Panc1 (cell line): ENCODE data around the gene TFB1M. TPM values are rescaled to one million over a fixed set of nuclear protein-coding genes. Genes with fewer than 3 reads are reported as not detected.
A peak's percentile ranks its signal among the peaks of the same experiment; 100 is the strongest.

Source experiments
- ATAC-seq: fragments of 200-7000 bp; cut with Tn5 transposase; 2 replicates; pipeline ENCODE4 v1.9.1; 2020; ENCODE audit warnings: mild to moderate bottlenecking, moderate library complexity
- BruUV-seq: library from RNA; stranded (reverse); fragments of 400-500 nt; replicated peaks from 2 replicates; lab custom pipeline; 2021; lab: Mats Ljungman, UMichigan
- CTCF ChIA-PET: fragments of 300-600 bp; sonication (Branson Sonifier 250); formaldehyde crosslinking; loops from one replicate; lab custom pipeline; 2022; ENCODE audit warnings: antibody characterized with exemption; lab: Charles Lee
- POLR2A ChIA-PET: fragments of 300-600 bp; sonication (Branson Sonifier 250); formaldehyde crosslinking; loops from one replicate; lab custom pipeline; 2022; ENCODE audit warnings: antibody characterized with exemption; lab: Charles Lee
- DNase-seq: peaks from one replicate; pipeline ENCODE4 v3.0.0-alpha.2; 2010; ENCODE audit warnings: low read depth, low spot score
- H3K27ac ChIP-seq: 2 replicates; pipeline ENCODE4 v1.5.1; 2011; ENCODE audit warnings: mild to moderate bottlenecking, low read length, inconsistent platforms
- H3K27me3 ChIP-seq: fragments of 200-500 bp; sonication (Bioruptor generic); 2 replicates; pipeline ENCODE4 v1.6.0; 2014; ENCODE audit warnings: low read length, inconsistent platforms; ENCODE audit not compliant: control insufficient read depth, insufficient read depth
- H3K36me3 ChIP-seq: fragments of 200-500 bp; sonication (Bioruptor generic); 2 replicates; pipeline ENCODE4 v1.5.1; 2014; ENCODE audit warnings: inconsistent platforms, mild to moderate bottlenecking, low read length, moderate library complexity; ENCODE audit not compliant: control insufficient read depth, insufficient read depth
- H3K4me1 ChIP-seq: 2 replicates; pipeline ENCODE4 v1.5.1; 2011; ENCODE audit warnings: inconsistent platforms, mild to moderate bottlenecking, low read length, moderate library complexity; ENCODE audit not compliant: control insufficient read depth, insufficient read depth
- H3K4me3 ChIP-seq, 2 experiments: 2 replicates each; pipeline ENCODE4 v1.5.1; 2011 to 2012; ENCODE audit warnings: low read depth in 2 of 2, low read length in 2 of 2, mild to moderate bottlenecking in 2 of 2, inconsistent platforms in 1 of 2, moderate library complexity in 1 of 2
- H3K9me3 ChIP-seq: fragments of 200-500 bp; sonication (Bioruptor generic); 2 replicates; pipeline ENCODE4 v1.5.1; 2014; ENCODE audit warnings: low read depth, mild to moderate bottlenecking, inconsistent platforms, low read length, moderate library complexity; ENCODE audit not compliant: control insufficient read depth, insufficient read depth
- POLR2AphosphoS5 ChIP-seq: IDR thresholded peaks from 2 replicates; pipeline ENCODE4 v1.6.1; 2012; ENCODE audit warnings: mild to moderate bottlenecking, low read depth, low read length, moderate library complexity
- SIN3A ChIP-seq: IDR thresholded peaks from 2 replicates; pipeline ENCODE4 v1.6.1; 2012; ENCODE audit warnings: low read depth, mild to moderate bottlenecking, low read length, moderate library complexity, borderline replicate concordance; ENCODE audit not compliant: insufficient read depth
- TCF7L2 ChIP-seq: IDR thresholded peaks from 2 replicates; pipeline ENCODE4 v1.6.1; 2011; ENCODE audit warnings: mild to moderate bottlenecking, low read depth, low read length, inconsistent platforms
- in situ Hi-C: cut with HindIII; loops from 2 replicates; pipeline ENCODE4 v1.10.0; 2016; ENCODE audit warnings: low sequenced_read_pairs, low pct_unique_long_range_greater_than_20kb
- intact Hi-C: fragments of 100-400 bp; cut with micrococcal nuclease; formaldehyde crosslinking; loops from one replicate; pipeline ENCODE4 v1.10.0; 2022; ENCODE audit not compliant: unreplicated experiment
- total RNA-seq: library from RNA; stranded (reverse); gene quantifications from one replicate; pipeline ENCODE4 v1.2.1, GENCODE V29; 2021; ENCODE audit not compliant: unreplicated experiment
- TF ChIP-seq, protein P1 (sequence below): fragments of 450-650 bp; IDR thresholded peaks from 2 replicates; pipeline ENCODE4 v1.5.1; 2017; ENCODE audit warnings: mild to moderate bottlenecking
- TF ChIP-seq, protein P2 (sequence below), 2 experiments: IDR thresholded peaks; 2 replicates each; pipeline ENCODE4 v1.6.1; 2011 to 2012; ENCODE audit warnings: low read depth in 2 of 2, control low read depth in 1 of 2, low read length in 1 of 2, mild to moderate bottlenecking in 1 of 2, moderate library complexity in 1 of 2; ENCODE audit not compliant: insufficient read depth in 1 of 2

The TFB1M gene
- total RNA-seq, 1 experiment from 2014 or later, result 32.0 TPM

DNA sequence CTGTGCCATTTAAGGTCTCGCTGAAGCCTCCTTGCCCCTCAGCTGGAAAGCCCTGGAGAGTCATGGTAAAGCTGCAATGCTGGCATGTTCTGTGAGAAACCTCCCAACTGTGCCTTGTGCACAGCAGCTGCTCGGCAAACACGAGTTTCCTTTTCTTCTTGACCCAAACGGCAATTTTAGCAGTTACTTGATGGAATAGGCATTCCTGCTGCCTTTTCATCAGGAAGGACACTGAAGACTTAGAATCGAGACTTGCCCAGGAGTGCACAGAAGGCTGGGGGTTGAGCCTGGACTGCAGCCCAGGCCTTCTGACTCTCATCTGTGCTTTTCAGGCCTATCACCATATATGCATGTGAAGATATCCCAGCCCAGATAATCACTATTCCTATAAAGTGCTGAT, 79.2 kb downstream of the TFB1M start:
- H3K27me3 ChIP-seq, result no peaks in the 10 kb centered on the region
- DNase-seq (no peak), ATAC-seq (no peak)
- ChIA-PET POLR2A (no interaction called here), CTCF (no interaction called here)
- H3K27ac ChIP-seq, result peak overlapping the region; percentile 51; the same call in 1 of the 2 replicates
- intact Hi-C loops, result no loop called here
- no peaks in the 10 kb centered on the region for H3K36me3 ChIP-seq
- H3K9me3 ChIP-seq, result no peaks in the 10 kb centered on the region
- no peak overlapping the region for H3K4me3 ChIP-seq
- H3K4me1 ChIP-seq, result no peaks in the 10 kb centered on the region
- TF ChIP-seq TCF7L2 (no peak), SIN3A (no peak), POLR2AphosphoS5 (no peak)
- TF ChIP-seq, protein P1, sequence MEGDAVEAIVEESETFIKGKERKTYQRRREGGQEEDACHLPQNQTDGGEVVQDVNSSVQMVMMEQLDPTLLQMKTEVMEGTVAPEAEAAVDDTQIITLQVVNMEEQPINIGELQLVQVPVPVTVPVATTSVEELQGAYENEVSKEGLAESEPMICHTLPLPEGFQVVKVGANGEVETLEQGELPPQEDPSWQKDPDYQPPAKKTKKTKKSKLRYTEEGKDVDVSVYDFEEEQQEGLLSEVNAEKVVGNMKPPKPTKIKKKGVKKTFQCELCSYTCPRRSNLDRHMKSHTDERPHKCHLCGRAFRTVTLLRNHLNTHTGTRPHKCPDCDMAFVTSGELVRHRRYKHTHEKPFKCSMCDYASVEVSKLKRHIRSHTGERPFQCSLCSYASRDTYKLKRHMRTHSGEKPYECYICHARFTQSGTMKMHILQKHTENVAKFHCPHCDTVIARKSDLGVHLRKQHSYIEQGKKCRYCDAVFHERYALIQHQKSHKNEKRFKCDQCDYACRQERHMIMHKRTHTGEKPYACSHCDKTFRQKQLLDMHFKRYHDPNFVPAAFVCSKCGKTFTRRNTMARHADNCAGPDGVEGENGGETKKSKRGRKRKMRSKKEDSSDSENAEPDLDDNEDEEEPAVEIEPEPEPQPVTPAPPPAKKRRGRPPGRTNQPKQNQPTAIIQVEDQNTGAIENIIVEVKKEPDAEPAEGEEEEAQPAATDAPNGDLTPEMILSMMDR, result no peak
- TF ChIP-seq, protein P2, sequence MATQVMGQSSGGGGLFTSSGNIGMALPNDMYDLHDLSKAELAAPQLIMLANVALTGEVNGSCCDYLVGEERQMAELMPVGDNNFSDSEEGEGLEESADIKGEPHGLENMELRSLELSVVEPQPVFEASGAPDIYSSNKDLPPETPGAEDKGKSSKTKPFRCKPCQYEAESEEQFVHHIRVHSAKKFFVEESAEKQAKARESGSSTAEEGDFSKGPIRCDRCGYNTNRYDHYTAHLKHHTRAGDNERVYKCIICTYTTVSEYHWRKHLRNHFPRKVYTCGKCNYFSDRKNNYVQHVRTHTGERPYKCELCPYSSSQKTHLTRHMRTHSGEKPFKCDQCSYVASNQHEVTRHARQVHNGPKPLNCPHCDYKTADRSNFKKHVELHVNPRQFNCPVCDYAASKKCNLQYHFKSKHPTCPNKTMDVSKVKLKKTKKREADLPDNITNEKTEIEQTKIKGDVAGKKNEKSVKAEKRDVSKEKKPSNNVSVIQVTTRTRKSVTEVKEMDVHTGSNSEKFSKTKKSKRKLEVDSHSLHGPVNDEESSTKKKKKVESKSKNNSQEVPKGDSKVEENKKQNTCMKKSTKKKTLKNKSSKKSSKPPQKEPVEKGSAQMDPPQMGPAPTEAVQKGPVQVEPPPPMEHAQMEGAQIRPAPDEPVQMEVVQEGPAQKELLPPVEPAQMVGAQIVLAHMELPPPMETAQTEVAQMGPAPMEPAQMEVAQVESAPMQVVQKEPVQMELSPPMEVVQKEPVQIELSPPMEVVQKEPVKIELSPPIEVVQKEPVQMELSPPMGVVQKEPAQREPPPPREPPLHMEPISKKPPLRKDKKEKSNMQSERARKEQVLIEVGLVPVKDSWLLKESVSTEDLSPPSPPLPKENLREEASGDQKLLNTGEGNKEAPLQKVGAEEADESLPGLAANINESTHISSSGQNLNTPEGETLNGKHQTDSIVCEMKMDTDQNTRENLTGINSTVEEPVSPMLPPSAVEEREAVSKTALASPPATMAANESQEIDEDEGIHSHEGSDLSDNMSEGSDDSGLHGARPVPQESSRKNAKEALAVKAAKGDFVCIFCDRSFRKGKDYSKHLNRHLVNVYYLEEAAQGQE (IDR thresholded peaks at IDR 0.05; ENCODE audit: insufficient read depth in 1 of 2, low read depth in 2 of 2, low read length in 1 of 2), result no peak
- in situ Hi-C loops, result no loop called here
- BruUV-seq, result no TSS peak

DNA sequence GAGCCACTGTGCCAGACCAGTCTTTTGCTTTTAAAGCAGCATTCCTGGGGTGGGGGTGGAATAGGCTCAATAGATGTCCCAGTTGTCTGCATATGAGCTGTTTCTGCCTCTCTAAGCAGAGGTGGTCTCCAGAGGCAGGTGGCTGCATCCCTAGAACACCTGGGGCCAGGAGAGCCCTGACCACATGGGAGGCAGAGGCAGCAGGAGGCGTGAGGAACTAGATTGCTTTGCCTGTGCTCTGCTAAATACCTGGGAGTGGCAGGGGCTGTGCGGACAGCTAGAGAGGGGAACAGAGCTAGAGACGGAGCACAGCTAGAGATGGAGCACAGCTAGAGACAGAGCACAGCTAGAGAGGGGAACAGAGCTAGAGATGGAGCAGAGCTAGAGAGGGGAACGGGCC, 79.6 kb downstream of the TFB1M start:
- BruUV-seq, result no TSS peak
- H3K4me3 ChIP-seq, result no peak overlapping the region
- TF ChIP-seq, protein P1, result no peak
- TF ChIP-seq TCF7L2, result no peak
- no peak for TF ChIP-seq POLR2AphosphoS5
- TF ChIP-seq SIN3A, result no peak
- TF ChIP-seq, protein P2 (IDR thresholded peaks at IDR 0.05; ENCODE audit: insufficient read depth in 1 of 2, low read depth in 2 of 2, low read length in 1 of 2), result no peak
- peak; percentile 42; the same call in 1 of the 2 replicates for ATAC-seq
- no peaks in the 10 kb centered on the region for H3K36me3 ChIP-seq
- H3K27ac ChIP-seq, result peak overlapping the region; percentile 51; the same call in 1 of the 2 replicates
- H3K27me3 ChIP-seq, result no peaks in the 10 kb centered on the region
- H3K9me3 ChIP-seq, result no peaks in the 10 kb centered on the region
- POLR2A ChIA-PET, result no interaction called here
- in situ Hi-C loops, result no loop called here
- CTCF ChIA-PET, result no interaction called here
- intact Hi-C loops, result no loop called here
- DNase-seq, result no peak
- no peaks in the 10 kb centered on the region for H3K4me1 ChIP-seq
